ENCODE measurements around the gene CBFA2T2. TPM values are rescaled to one million over a fixed set of nuclear protein-coding genes. Genes with fewer than 3 reads are reported as not detected.

Gene CBFA2T2
- 1 to 10 TPM; 7.7 to 8.6 TPM for total RNA-seq

GRCh38 chr20:33490023-33490933 is at the start of gene CBFA2T2:
Gene CBFA2T2 (plus strand): TSS chr20:33490096. CDS start chr20:33490268, 172 bp downstream.

GRCh38 chr20:33443512-33444239 is 46.2 kb upstream of the CBFA2T2 start, which contains the start of gene SNTA1:
Gene SNTA1 (minus strand): TSS chr20:33443763. CDS start chr20:33443620, 143 bp downstream.

GRCh38 chr20:33662172-33662571 is 172.3 kb downstream of the CBFA2T2 start, which contains the start of gene C20orf144:
Gene C20orf144 (plus strand): TSS chr20:33662327. CDS start chr20:33662346, 19 bp downstream.

GRCh38 chr20:33666293-33667244 is 176.7 kb downstream of the CBFA2T2 start, which contains the start of gene ACTL10:
Gene ACTL10 (plus strand): TSS chr20:33666943. CDS start chr20:33667498, 555 bp downstream.

GRCh38 chr20:33674294-33675135 is 184.6 kb downstream of the CBFA2T2 start, which contains the start of gene NECAB3:
Gene NECAB3 (minus strand): TSS chr20:33674428. CDS start chr20:33674352, 76 bp downstream.

GRCh38 chr20:33686100-33686983 is 196.4 kb downstream of the CBFA2T2 start, which contains the start of gene E2F1:
Gene E2F1 (minus strand): TSS chr20:33686385. CDS start chr20:33686264, 121 bp downstream.

Other genes with a start within 250 kb of the CBFA2T2 start
- not detected for gene BPIFB1, start 206.9 kb upstream of the CBFA2T2 start, total RNA-seq
- 10 to 100 TPM; 21.0 to 34.3 TPM for gene CDK5RAP1, start 88.6 kb upstream of the CBFA2T2 start, total RNA-seq
- 10 to 100 TPM; 13.3 to 14.8 TPM for gene SNTA1, start 46.3 kb upstream of the CBFA2T2 start, total RNA-seq
- gene C20orf144, start 172.2 kb downstream of the CBFA2T2 start, total RNA-seq: under 1 TPM; 0.33 to 0.34 TPM
- gene ACTL10, start 176.8 kb downstream of the CBFA2T2 start, total RNA-seq: 1 to 10 TPM; 2.3 to 2.4 TPM
- gene NECAB3, start 184.3 kb downstream of the CBFA2T2 start, total RNA-seq: 10 to 100 TPM; 24.1 to 27.3 TPM
- 10 to 100 TPM; 11.4 to 28.3 TPM for gene E2F1, start 196.3 kb downstream of the CBFA2T2 start, total RNA-seq
- gene PXMP4, start 230.2 kb downstream of the CBFA2T2 start, total RNA-seq: 1 to 10 TPM; 5.3 to 6.9 TPM
- gene ZNF341, start 241.9 kb downstream of the CBFA2T2 start, total RNA-seq: 1 to 10 TPM; 1.4 to 2.7 TPM